ENCODE data around the gene SPOCK1.

The SPOCK1 gene

GRCh38 chr5:137075163-137075970 lies 423.8 kb downstream of the SPOCK1 start:
- DNase-seq (ENCODE audit: low read depth, low spot score) = peak; percentile 64

GRCh38 chr5:137073189-137073588 lies 425.9 kb downstream of the SPOCK1 start:
- no peak for DNase-seq (ENCODE audit: low read depth, low spot score)

GRCh38 chr5:137072361-137073115 lies 426.6 kb downstream of the SPOCK1 start:
- DNase-seq (ENCODE audit: low read depth, low spot score) = no peak

DNA sequence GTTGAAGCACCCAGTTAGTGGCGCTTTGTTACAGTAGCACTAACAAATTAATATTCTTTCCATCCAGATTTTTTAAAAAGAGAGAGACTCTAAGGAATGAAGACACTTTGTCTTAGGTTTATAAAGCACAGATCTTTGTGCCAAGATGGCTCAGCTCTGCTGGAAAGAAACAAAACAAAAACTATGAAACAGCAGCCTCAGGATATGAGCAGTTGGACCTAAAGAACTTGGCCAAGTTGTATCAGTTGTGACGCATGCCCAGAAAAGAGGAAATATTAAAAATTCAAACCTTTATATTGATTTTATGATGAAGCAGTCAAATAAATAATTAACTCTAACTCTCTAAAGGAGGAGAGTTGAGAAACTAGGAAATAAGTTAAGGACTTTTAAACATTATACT lies 427.2 kb downstream of the SPOCK1 start:
- no peak for DNase-seq (ENCODE audit: low read depth, low spot score)

GRCh38 chr5:137071526-137071925 lies 427.6 kb downstream of the SPOCK1 start:
- no peak for DNase-seq (ENCODE audit: low read depth, low spot score)

- no peak for DNase-seq (ENCODE audit: low read depth, low spot score)
These were observed 428.6 kb downstream of the SPOCK1 start for GRCh38 chr5:137070521-137070920.

DNA sequence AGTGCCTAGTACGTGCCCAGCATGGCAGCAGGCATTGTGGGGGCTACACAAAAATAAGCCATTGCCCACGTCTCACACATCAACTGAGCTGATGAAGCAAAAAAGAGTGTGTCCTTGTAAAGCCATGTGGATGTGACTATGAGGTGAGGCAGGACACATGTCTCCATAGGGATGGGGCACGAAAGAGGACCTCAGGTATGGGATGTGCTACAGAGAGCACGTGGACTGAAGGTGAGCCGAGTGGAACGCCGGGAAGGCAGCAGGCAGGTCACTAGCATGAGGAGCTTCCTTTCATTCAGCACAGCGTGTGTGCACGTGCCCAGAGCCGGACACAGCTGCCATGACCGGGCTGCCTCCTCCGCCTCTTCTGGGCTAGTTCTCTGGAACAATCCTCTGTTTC lies 429.8 kb downstream of the SPOCK1 start:
- DNase-seq (ENCODE audit: low read depth, low spot score) = no peak

DNA sequence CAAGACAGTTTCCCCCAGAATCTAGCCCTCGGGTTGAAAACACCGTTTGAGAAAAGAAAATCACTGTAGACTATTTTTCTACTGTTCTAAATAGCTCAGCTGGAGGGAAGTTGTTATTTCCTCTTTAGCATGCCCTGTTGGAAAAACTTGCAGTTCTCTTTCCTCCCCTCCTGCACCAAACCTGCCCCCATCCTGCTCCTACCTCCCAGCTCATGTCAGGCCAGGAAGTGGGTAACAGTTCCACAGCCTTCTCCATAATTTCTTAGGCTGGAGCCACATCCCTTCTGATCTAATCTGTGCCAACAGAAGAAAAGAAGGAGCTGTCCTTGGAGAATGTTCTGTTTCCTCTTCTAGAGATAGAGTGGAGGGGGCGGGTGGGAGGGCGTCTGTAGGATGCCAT lies 437.7 kb downstream of the SPOCK1 start:
- no peak for DNase-seq (ENCODE audit: low read depth, low spot score)

GRCh38 chr5:137058089-137058488 lies 441.0 kb downstream of the SPOCK1 start:
- DNase-seq (ENCODE audit: low read depth, low spot score) = no peak

- no peak for DNase-seq (ENCODE audit: low read depth, low spot score)
These were observed 442.4 kb downstream of the SPOCK1 start for GRCh38 chr5:137056676-137057075.

DNA sequence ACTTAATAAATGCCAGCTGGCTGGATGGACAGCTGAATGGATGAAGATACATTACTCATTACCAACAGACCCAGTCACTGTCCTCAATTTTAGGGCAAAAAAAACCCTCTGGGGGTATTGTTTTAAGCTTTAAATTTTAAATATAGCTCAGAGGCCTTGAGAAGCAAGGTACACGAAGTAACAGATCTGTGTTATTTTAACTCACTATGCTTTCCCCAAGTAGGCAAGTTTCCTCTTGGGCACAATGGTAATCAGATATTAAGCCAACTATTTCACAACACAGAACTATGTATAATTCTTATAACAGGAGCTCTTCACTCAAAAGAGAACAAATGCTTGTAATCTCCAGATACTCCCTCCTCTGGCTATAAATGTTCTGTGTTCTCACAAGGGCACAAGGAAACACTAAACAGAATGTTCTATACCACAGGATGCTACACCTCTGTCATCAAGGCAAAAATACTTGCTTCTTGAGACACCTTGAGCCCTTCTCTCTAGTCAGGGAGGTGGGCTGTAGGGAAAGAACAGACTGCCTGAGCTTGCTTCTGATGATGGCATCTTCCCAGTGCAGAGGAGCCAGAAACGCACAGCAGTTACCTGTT lies 443.8 kb downstream of the SPOCK1 start:
- no peak for DNase-seq (ENCODE audit: low read depth, low spot score)

DNA sequence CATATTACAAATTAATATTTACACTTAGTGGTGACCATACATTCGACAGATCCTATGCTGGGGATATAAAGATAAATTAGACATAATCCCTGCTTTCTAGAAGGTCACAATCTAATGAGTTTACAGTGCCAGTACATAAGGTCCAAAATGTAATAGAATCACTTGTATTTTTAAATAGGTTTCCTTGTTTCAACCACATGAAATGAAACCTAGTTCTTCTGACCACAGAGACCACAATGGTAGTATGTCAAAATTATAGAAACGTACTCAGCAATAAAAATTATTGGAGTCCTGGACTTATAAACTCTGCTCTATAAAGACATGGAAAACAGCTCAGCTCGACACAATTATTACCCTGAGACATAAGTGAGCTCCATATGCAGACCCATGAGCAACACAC lies 444.3 kb downstream of the SPOCK1 start:
- no peak for DNase-seq (ENCODE audit: low read depth, low spot score)

GRCh38 chr5:137054335-137054734 lies 444.8 kb downstream of the SPOCK1 start:
- DNase-seq (ENCODE audit: low read depth, low spot score) = no peak

DNA sequence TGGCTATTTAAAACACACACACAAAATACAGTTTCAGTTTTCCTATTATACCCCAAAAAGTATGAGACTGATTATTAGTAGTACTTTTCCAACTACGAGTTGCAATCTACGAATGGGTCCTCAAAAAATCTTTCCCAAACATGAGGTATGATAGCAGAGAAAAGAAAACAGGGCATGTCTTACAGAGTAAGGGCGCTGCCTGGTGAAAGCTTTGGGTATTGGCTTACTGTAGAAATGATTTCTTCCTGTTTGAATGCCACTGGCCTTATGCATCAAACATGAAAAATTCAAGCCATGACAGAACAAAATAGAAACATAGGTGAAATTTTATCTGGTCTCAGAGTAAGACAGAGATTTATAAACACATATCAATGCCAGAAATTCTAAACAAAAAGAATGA lies 448.0 kb downstream of the SPOCK1 start:
- no peak for DNase-seq (ENCODE audit: low read depth, low spot score)

GRCh38 chr5:137040641-137041340 lies 458.3 kb downstream of the SPOCK1 start:
- no peak for DNase-seq (ENCODE audit: low read depth, low spot score)

GRCh38 chr5:137040024-137040423 lies 459.1 kb downstream of the SPOCK1 start:
- DNase-seq (ENCODE audit: low read depth, low spot score) = no peak

DNA sequence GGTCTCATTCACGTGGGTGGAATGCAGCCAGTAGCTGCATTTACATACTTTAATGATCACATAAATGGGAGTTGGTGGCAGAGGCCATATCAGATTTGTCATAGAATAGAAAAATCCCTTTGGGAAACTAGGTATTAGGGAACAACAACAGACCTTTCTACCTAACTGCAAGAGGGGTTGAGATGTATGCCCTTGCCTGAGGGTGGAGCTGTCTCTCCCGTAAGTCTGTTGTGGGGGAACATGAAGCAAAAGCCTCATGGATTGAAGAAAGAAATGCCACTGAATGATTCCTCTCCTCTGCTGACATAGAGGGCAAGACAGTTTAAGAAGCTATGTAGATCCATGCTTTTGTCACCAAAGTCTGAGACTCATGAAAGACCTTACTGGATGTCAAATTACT lies 461.3 kb downstream of the SPOCK1 start:
- DNase-seq (ENCODE audit: low read depth, low spot score) = no peak

GRCh38 chr5:137036640-137037039 lies 462.5 kb downstream of the SPOCK1 start:
- no peak for DNase-seq (ENCODE audit: low read depth, low spot score)

DNA sequence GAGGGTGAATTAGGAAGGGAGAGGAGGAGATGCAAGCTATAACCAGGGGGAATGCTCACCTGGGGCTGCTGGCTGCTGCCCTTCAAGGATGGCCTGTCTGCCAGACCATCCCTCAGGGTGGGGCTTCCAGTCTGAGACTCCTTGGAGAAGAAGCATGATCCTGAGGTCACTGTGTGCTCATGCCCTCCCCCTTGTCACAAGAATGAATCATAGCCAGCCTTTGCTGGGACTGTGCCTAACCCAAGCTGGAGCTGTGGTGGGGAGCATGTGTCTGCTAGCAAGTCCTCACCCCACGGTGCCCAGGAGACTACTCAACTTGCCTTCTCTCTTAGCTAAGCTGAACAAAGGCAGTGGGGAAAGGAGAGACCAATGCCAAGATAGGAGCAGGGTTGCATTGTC lies 463.6 kb downstream of the SPOCK1 start:
- DNase-seq (ENCODE audit: low read depth, low spot score) = no peak

GRCh38 chr5:137034764-137035479 lies 464.2 kb downstream of the SPOCK1 start:
- no peak for DNase-seq (ENCODE audit: low read depth, low spot score)

- DNase-seq (ENCODE audit: low read depth, low spot score) = no peak
These were observed 464.9 kb downstream of the SPOCK1 start for GRCh38 chr5:137034213-137034612.
